SW480 (cell line): Measurements from ENCODE around the gene FBRS.
"Not testable (repeated sequence)": the region's sequence is repeated elsewhere in the genome, so short reads cannot be mapped to it uniquely, and the experiment has no call there.

ENCODE experiments used
- DNase-seq: peaks from one replicate; pipeline ENCODE4 v3.0.0-alpha.2; 2016; ENCODE audit warnings: low spot score

The FBRS gene

DNA sequence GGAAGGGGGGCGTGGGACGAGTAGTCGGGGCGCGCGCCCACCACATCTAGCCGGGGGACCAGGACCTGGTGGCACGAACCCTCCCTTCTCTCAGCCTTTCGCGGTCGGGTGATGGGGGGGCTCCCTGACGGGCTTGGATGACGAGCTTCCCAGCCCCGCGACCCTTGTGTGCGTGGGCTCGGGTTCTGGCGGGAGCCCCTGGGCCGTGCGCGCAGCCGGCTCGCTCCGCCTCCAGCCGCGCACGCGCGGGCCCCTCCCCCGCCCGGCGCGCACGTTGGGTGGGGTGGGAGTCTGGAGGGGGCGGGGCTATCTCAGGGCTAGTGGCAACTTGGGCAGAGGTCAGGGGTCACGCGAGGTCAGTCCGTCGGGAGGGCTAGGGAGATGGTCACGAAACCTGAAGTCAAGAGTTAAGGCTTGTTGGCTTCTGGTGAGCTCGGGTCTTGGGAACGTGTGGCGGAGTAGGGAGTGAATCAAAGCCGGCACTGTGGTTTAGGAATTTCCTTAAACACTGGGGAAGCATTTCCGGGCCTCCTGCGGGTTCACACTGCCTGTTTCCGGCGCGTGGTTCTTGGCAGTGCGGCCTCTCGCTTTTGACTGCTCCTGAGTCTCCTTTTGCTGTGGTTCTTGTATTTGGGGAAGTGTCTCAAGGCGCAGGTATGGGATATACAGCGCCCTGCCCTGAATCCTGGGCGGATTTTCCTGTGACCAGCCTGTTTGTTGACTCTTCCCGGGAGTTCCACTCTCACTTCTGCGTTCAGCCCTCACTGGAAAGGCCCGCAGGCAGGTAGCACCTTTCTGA, 40.8 kb downstream of the FBRS start, which contains the start of gene SRCAP:
SRCAP (plus strand) TSS at position 356 of the 799 bp plus-strand sequence. CDS start 1,654 bp downstream, outside the sequence.
- DNase-seq: peak; percentile 65

DNA sequence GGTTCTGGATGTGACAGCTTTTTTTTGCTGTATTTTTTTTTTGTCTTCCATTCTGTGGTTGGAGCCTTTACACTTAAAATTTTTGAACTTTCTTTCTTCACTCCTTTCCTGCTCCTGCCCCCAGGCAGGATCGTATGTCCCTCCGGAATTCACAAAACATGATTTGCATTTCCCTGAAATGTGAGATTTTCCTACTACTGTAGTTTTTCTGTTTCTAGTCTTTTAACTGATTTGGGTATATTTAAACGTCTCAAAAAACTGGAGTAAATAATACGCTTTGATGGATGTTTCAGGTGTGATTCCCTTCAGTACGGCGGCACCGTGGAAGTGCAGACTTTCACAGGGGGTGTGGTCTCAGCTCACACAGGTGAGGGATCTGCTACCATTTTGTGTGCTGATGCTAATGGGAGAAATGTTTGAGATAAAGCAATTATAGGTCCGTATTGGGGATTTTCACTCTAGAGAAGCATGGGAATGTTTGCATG, 41.4 kb downstream of the FBRS start:
- DNase-seq: no peak

DNA sequence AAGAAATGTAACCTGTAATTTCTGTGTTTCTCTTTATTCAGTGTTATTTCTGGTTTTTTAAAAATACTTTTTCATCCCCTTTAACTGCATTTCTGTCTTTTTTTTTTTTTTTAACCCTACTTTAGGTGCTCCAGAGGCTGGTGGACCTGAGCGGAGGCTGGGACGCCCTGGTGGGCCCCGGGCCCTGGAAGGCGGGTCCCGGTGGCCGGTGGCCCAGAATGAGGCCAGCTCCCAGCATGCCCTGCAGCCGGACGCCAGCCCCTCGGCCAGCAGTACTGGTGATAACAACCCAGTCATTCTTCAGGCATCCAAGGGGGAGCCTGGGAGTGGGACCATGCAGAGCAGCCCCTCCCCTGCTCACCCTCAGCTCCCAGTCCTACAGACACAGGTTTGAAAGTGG, 42.3 kb downstream of the FBRS start:
- DNase-seq: no peak

DNA sequence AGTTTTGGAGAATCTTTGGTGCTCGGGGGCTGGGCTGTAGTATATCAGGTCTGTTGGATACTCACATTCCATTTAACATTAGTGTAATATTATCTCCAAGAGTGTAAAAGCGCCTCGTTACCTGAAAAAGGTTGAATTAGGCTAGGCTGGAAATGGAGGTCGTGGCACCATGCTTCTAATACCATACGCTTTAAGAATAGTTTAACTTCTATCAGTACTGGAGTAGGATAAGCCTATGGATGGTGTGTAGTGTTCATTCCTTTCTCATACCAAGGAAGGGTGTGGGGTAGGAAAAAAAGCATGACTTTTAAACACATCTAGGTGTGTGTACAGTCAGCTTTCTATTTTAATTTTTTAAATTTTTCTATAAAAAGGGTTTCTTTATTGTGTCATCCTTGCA, 42.7 kb downstream of the FBRS start:
- no peak for DNase-seq

DNA sequence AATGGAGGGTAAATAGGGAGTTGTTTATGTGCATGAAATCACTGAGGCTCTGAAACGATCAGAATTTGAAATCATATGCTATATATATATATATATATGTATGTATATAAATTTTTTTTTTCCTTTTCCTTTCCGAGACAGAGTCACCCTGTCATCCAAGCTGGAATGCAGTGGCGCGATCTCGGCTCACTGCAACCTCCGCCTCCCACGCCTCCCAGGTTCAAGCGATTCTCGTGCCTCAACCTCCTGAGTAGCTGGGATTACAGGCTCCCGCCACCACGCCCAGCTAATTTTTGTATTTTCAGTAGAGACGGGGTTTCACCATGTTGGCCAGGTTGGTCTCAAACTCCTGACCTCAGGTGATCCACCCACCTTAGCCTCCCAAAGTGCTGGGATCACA, 44.8 kb downstream of the FBRS start:
- not testable (repeated sequence) for DNase-seq

DNA sequence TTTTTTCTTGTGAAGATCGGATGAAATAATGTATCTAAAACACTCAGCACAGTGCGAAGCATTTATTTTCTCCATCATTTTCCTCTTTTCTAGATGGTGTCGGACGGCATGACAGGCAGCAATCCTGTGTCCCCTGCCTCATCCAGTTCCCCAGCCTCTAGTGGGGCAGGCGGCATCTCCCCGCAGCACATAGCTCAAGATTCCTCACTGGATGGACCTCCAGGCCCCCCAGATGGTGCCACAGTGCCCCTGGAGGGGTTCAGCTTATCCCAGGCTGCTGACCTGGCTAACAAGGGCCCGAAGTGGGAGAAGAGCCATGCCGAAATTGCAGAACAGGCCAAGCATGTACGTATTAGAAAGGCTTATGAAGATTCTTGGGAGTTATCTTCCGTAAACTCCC, 45.7 kb downstream of the FBRS start:
- DNase-seq: no peak

DNA sequence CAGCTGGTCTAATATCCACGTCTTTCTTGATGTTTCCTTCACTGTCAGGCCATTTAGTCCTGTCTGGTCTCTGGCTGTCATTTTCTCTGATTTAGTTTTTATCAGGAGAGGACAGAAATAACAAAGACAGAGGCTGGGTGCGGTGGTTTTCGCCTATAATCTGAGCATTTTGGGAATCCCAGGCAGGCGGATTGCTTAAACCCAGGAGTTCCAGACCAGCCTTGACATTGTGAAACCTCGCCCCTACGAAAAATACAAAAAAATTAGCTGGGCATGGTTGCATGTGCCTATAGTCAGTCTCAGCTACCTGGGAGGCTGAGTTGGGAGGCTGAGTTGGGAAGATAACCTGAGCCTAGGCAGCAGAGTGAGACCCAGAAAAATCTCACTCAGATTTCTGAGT, 47.8 kb downstream of the FBRS start:
- no peak for DNase-seq

DNA sequence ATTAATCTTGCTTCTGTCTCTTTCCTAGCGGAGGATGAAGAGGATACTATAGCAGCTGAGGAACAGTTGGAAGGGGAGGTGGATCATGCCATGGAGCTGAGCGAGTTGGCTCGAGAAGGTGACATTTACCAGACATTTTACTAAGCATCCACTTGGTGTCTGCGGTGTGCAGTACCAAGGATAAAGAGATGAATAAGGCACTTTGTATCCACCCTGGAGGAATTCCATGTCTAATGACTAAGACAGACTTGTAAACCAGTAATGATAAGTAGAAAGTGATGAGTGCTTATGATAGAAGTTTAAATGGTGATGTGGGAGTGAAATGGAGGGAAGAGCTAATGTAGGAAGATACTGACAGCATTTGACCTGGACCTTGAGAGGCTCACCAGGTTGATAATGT, 52.7 kb downstream of the FBRS start:
- DNase-seq: no peak

DNA sequence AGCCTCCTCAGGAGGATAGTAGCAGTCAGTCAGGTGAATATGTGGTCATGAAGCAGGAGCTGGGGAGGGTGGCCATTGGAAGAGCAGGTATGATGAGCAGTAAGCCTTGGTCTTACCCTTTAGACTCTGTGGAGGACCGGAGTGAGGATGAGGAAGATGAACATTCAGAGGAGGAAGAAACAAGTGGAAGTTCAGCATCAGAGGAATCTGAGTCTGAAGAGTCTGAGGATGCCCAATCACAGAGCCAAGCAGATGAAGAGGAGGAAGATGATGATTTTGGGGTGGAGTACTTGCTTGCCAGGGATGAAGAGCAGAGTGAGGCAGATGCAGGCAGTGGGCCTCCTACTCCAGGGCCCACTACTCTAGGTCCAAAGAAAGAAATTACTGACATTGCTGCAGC, 53.5 kb downstream of the FBRS start:
- no peak for DNase-seq

DNA sequence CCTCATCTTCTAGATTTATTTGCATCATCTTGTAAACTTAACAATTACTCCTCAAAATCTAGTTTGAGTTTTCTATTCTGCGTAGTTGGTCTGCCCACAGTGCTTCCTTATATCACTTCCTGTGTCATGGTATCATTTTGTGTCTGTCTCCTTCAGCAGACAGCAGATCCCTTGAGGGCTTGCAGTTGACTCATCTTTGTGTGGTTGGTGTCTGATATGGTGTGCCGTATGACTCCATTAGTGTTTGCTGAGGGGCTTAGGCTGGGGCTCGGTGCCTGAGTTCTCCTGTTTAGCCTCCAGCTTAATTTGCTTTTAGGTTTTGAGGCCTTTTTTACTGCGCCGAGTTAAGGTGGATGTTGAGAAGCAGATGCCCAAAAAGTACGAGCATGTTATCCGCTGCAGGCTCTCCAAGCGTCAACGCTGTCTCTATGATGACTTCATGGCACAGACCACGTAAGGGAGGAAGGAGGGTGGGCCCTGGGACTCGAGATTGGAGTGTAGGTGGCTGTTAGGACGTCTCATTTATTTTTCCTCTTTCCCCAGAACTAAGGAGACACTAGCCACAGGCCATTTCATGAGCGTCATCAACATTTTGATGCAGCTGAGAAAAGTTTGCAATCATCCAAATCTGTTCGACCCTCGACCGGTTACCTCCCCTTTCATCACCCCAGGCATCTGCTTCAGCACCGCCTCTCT, 57.7 kb downstream of the FBRS start:
- DNase-seq: no peak

DNA sequence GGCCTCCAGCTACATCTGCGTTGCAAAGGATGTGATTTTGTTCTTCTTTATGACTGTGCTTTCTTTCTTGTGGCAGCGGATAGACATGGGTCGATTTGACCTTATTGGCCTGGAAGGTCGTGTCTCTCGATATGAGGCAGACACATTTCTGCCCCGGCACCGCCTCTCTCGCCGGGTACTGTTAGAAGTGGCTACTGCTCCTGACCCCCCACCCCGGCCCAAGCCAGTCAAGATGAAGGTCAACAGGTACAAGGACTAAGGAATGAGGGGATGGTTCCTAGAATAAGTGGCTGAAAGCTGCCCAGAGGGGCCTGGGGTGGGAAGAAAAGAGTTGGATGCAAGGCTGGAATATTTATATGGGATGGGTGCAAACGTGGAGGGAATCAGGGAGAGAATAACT, 61.9 kb downstream of the FBRS start:
- no peak for DNase-seq
